ENCODE data around the gene TRIM24.
"Not testable (repeated sequence)": the region's sequence is repeated elsewhere in the genome, so short reads cannot be mapped to it uniquely, and the experiment has no call there.

TRIM24 gene

DNA sequence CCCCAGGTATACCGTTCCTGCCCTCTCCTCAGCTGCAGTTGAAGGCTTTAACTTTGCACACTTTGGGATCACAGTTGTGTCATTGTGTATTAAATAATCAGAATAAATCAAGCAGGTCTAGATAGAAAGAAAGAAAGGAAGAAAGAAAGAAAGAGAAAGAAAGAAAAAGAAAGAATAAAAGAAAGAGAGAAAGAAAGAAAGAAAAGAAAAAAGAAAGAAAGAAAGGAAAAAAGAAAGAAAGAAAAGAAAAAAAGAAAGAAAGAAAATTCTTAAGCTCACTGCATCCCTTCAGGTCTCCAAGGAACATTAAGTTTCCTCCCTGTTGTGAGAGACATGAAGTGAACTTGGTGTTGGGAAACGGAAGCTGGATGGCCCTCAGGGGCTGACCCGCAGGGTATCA is 17.2 kb upstream of the TRIM24 start:
- TF ChIP-seq GATA1 (IDR thresholded peaks at IDR 0.05; ENCODE audit: low read depth, low read length): no peak
- TF ChIP-seq POLR2A (IDR thresholded peaks at IDR 0.05; ENCODE audit: low read length): no peak
- DNase-seq: no peak

DNA sequence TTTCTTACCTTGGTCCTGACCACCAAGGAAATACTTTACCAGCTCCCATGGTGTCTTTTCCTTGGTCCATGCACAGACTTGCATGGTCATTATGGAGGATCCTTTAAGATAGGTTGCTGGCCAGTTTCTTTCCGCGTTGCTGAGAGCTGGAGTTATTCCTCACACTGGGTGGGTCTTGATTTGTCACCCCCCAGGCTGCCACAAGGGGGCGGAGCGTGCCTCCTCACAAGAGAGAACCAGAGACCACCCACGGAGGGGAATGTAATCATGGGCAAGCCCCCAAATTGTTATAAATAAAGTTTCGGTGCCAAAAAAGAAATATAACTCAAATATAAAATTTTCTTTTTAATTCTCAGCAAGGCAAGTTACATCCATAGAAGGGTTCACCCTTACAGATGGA is 10.5 kb upstream of the TRIM24 start:
- TF ChIP-seq GATA1 (IDR thresholded peaks at IDR 0.05; ENCODE audit: low read depth, low read length) (no peak), POLR2A (IDR thresholded peaks at IDR 0.05; ENCODE audit: low read length) (no peak)

DNA sequence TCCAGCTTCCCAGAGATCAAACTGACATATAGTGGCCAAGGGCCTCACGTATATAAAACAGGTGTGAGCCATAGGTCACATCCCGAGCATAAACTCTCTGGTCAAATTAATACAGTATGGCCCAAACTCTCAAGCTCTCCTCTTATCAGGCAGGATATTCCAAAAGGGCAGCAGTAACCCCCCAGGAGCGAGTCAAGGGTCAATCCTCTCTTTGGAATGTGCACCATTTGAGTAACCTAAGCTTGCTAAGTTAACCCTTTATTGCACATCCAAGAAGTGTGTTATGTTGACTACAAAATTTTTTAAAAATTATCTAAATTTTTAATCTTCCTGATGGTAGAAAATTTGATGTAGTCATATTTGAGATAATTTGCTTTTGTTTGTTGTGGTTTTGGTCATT is 4.5 kb upstream of the TRIM24 start:
- DNase-seq: no peak
- no peak for TF ChIP-seq POLR2A (IDR thresholded peaks at IDR 0.05; ENCODE audit: low read length)
- no peak for TF ChIP-seq GATA1 (IDR thresholded peaks at IDR 0.05; ENCODE audit: low read depth, low read length)

More for the DNA sequence above, 10.5 kb upstream of the TRIM24 start:
- DNase-seq: peak; percentile 35 to 52

DNA sequence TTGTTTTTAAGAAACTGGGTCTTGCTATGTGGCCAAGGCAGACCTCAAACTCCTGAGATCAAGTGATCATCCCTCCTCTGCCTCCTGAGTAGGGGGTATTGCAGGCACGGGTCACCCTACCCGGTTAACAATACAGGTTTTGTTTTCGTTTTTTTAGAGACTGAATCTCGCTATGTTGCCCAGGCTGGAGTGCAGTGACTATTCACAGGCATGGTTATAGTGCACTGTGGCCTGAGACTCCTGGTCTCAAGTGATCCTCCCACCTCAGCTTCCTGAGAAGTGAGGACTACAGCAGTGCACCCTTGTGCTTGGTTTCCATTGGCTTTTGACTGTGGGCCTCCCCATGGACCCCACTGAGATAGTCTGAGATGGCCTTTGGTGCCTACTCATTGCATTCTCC is 3.8 kb upstream of the TRIM24 start:
- DNase-seq: no peak
- TF ChIP-seq POLR2A (IDR thresholded peaks at IDR 0.05; ENCODE audit: low read length): no peak
- no peak for TF ChIP-seq GATA1 (IDR thresholded peaks at IDR 0.05; ENCODE audit: low read depth, low read length)

DNA sequence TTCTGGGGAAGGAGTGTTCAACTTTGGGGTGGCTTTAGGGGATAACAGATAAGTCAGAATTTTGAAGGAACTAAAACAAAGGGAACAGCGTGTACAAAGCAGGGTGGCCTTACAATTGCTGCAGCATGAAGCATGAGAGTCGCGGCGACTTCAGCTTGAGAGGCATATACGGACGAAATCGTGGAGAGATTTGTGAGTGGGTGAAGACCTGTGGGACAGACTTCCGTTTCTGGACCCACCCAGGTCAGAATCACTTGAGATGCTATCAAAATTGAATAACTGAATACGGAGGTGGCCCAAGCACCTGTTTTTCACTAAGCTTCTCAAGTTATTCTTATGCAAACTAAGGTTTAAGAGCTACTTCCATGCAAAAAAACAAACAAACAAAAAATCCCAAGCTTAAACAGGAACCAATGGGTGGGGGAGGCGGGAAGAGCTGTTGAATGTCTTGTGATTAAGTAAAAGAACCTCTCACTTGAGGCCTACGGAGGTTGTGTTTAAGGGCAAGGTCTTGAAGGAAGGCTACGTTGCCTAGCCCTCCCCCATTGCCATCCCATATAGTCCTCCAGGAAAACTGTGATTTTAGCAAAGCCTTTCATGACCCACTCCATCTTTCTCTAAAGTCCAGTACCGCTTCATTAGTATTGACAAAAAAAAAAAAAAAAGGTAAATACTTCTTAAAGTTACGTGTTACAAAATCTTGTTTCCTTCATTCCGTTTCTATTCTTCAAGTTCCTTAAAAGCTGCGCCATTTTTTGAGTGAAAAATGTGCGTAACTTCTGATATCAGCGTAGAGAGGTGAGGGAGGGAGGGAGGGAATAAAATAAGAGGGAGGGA is 1.3 kb upstream of the TRIM24 start:
- TF ChIP-seq GATA1 (IDR thresholded peaks at IDR 0.05; ENCODE audit: low read depth, low read length) (no peak), POLR2A (IDR thresholded peaks at IDR 0.05; ENCODE audit: low read length) (no peak)
- DNase-seq: no peak

DNA sequence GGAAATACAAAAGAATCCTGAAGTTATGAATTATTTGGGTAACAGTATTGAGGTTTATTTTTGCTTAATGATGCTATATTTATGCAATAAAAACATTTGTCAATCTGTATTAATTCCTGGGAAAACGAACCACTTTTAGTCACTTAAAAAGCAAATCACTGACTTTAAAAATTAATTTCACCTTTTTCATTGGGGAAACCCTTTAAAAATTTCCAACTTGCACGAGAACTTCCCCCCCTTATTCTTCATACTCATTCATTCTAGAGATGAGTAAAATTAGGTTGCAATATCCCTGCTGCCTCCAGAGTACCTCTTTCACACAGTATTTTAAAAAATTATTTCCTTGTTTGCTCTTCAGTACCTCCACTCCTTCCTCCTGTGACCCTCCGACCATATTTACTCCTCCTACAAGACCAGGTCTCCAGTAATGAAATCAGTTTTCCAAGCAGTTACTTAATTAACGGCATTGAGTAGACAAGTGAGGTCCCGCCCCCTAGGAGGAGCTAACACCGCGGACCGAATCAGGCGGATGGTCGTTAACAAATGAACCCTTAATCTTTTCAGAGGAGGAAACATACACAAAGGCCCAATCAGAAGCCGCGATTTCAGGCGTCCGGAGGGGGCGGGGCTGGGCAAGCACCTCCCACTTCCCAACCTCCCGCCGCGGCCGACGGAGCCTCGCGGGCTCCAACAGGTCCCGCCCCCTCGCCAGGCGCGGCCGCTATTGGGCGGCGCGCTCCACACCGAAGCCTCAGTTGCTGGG is 465 bp upstream of the TRIM24 start:
- peak; percentile 99 to 100 for DNase-seq
- TF ChIP-seq POLR2A (IDR thresholded peaks at IDR 0.05; ENCODE audit: low read length) (no peak), GATA1 (IDR thresholded peaks at IDR 0.05; ENCODE audit: low read depth, low read length) (no peak)

DNA sequence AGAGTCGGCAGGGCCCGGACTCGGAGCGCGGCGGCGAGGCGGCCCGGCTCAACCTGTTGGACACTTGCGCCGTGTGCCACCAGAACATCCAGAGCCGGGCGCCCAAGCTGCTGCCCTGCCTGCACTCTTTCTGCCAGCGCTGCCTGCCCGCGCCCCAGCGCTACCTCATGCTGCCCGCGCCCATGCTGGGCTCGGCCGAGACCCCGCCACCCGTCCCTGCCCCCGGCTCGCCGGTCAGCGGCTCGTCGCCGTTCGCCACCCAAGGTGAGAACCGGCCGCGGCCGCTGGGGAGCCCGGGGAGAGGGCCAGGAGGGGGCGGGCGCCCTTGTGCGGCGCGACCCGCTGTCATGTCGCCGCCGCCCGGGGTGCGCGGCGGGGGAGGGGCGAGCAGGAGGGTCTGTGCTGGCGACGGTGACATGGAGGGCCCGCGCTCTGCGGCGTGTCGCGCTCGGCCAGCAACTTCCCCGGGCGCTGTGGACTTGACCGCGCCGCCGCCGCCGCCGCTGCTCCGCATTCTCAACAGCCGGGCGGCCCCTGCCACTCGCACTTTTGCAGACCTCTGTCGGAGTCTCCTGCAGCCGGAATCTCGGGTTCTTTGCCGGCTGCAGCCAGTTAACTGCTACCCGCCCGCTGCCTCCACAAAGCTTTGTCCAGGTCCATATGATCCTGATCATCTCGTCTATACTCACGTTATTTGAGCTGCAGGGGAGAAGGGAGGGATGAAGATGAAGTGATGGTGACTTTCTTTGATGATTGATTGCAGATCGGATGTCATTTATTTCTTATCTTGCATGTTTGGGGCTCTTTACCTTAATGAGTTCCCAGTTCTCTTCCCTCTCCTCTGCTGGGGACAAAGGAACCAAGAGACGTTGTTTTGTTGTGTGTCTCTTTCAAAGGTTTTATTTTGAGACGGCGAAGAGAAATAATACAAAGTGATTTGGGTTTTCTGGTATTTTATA is 869 bp downstream of the TRIM24 start:
- peak; percentile 82 to 87 for DNase-seq
- TF ChIP-seq GATA1 (IDR thresholded peaks at IDR 0.05; ENCODE audit: low read depth, low read length): no peak
- TF ChIP-seq POLR2A (IDR thresholded peaks at IDR 0.05; ENCODE audit: low read length): peak; percentile 59

DNA sequence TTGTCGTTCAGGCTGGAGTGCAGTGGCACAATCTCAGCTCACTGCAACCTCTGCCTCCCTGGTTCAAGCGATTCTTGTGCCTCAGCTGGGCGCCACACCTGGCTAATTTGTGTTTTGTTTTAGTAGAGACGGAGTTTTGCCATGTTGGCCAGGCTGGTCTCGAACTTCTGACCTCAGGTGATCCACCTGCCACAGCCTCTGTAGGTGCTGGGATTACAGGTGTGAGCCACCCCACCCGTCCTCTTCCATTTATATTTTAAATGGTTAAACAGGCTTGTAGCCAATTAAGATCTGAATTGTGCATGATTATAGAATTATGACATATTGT is 3.2 kb downstream of the TRIM24 start:
- not testable (repeated sequence) for DNase-seq

DNA sequence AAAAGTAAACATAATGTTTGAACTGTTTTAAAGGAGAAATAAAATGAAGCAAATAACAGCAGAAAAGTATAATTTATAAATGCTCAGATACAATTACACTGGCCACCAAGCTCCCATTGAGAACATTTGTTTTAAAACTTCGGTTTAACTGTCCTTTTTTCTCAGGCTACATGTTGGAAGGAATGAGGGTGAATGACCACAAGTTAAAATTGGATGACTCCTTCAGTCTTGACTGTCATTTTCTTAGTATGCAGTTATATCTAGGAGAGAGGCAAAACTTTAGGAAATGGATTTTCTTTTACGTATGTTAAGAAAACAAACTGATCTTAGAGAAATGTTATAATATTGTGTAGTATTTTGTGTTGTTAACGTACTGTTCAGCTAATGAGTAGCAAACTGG is 5.0 kb downstream of the TRIM24 start:
- TF ChIP-seq GATA1 (IDR thresholded peaks at IDR 0.05; ENCODE audit: low read depth, low read length) (no peak), POLR2A (IDR thresholded peaks at IDR 0.05; ENCODE audit: low read length) (no peak)
- no peak for DNase-seq

DNA sequence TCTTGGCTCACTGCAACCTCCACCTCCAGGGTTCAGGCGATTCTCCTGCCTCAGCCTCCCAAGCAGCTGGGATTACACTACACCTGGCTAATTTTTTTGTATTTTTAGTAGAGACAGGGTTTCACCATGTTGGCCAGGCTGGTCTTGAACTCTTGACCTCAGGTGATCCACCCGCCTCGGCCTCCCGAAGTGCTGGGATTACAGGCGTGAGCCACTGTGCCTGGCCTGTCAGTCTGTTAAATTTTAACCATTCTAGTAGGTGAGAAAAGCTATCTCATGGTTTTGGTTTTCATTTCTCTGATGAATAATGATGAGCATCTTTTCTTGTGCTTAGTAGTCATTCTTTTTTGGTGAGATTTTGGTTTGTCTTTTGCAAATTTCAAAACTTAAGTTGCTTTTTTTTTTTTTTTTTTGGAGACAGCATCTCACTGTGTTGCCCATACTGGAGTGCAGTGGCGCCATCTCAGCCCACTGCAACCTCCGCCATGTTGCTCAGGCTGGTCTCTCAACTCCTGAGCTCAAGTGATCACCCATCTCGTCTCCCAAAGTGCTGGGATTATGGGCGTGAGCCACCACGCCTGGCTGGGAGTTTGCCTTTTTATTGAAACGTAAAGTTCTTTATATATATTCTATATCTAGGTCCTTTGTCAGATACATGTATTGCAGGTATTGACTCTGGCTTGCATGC is 6.2 kb downstream of the TRIM24 start:
- DNase-seq: peak; percentile 10 to 20

DNA sequence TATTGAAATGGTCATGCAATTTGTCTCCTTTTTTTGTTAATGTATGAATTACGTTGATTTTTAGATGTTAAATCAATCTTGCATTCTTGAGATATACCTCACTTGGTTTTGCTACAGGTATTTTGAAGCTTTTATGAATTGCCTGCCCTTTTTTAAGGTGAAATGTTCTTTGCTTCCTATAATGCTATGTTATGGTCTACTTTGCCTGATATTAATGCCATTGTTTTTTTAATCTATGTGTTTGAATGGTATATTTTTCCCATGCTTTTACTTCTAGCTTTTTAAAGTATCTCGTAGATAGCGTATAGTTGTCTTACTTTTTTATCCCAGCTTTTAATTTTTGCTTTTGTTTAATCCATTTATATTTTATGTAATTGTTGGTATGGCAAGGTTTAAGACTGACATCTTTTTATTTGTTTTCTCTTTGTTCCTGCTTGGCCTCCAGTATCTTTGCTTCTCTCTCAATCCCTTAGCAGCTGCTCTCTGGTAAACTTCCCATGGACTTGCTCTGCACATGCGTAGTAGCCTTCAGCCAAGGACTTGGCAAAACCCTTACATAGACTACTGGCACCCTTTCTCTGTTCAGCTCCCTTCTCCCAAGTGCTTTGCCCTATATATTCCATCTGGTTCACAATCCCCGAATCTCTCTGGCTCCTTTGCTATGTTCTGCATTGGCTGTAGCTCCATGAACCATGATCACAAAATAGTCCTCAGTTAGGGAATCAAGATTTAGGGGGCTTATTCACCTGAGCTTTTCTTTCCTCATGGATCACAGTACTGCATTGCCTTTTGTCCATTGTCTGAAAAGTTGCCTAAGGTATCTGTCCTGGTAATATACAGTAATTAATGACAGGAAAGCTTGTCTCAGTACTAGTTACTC is 8.4 kb downstream of the TRIM24 start:
- DNase-seq: no peak
- TF ChIP-seq GATA1 (IDR thresholded peaks at IDR 0.05; ENCODE audit: low read depth, low read length): no peak
- TF ChIP-seq POLR2A (IDR thresholded peaks at IDR 0.05; ENCODE audit: low read length): no peak

DNA sequence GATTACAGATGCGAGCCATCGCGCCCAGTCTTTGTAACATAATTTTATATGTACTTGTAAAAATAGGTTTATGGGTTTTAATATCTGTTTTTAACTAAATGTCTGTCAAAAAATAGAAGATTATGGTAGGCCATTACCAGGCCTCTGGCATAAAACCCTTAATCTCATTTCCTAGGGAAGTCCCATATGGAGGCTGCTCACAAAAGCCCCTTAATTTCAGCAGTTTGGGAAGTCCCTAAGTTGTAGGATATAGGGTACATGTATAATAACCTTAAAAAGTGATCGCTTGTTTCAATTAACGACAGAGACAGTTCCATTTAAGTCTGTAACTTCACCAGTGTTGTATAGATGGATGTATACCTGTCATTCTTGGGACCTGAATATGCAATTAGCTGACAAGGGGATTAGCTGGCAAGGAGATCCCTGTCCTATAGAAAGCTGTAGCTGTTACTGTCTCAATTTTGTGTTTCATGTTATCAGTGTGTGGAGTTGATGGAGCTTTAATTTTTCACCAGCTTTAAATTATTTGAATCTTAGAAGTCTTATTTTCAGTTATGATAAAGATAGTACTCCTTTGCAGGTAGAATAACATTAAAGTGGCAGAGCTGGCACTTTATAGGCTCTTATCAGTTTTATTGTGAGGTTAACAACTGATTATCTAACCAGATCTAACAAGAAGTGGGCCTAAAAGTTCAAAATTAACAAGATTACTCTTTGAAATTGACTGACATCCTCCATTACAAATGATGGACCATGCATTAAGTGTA is 10.5 kb downstream of the TRIM24 start:
- TF ChIP-seq GATA1 (IDR thresholded peaks at IDR 0.05; ENCODE audit: low read depth, low read length) (no peak), POLR2A (IDR thresholded peaks at IDR 0.05; ENCODE audit: low read length) (no peak)
- DNase-seq: no peak
